A549 treated with GW870086 at 1 μM for 4 hours (cell line): ENCODE measurements around the gene SH3TC1. TPM values are rescaled to one million over a fixed set of nuclear protein-coding genes. Genes with fewer than 3 reads are reported as not detected.

Experiments
- total RNA-seq: library from RNA; stranded (reverse); fragments of 200-300 nt; extraction: Qiagen RNA extraction; gene quantifications from 5 replicates; pipeline ENCODE4 v1.2.3, GENCODE V29; 2022; ENCODE audit warnings: low read depth

The SH3TC1 gene
- total RNA-seq = 16.5 to 20.5 TPM (median 18.9 TPM) in 5 replicates

DNA sequence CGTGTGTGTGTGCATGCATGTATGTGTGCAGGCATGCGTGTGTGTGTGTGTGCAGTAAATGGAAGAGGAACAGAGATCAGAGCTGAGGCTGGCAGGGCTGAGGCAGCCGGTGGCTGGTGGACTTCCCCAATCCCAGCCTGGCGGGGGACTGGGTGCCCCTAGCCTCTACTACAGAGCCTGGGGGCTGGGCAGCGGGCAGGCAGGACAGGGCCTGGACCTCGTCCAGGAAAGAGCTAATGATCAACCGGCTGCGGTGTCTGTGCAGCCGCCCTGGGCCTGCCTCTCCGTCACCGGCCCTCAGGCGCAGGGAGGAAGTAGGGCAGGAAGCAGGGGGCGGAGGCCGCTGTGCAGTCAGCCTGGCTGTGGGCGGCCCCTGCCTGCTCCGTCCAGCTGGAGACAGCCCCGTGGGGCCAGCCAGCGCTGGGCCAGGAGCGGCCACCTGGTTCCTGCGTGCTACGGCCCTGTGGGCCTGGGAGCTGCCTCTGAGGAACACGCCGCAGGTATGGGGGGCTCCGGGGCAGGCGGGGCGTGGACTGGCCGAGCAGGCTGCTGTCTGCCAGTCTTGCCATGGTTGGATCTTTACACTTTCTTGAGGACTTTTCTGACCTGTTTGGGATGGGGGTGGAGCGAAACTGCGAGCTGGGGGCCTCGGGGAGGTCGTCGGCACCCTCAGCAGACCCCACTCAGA, at the start of gene SH3TC1:
TSS of gene SH3TC1 (plus strand) at position 385 of the 688 bp plus-strand sequence. CDS start 5,905 bp downstream, outside the sequence.

GRCh38 chr4:8158710-8159536, 40.2 kb upstream of the SH3TC1 start, which contains the start of gene ABLIM2:
Gene ABLIM2 (minus strand): TSS chr4:8158813. CDS start chr4:8158689, 124 bp downstream.

DNA sequence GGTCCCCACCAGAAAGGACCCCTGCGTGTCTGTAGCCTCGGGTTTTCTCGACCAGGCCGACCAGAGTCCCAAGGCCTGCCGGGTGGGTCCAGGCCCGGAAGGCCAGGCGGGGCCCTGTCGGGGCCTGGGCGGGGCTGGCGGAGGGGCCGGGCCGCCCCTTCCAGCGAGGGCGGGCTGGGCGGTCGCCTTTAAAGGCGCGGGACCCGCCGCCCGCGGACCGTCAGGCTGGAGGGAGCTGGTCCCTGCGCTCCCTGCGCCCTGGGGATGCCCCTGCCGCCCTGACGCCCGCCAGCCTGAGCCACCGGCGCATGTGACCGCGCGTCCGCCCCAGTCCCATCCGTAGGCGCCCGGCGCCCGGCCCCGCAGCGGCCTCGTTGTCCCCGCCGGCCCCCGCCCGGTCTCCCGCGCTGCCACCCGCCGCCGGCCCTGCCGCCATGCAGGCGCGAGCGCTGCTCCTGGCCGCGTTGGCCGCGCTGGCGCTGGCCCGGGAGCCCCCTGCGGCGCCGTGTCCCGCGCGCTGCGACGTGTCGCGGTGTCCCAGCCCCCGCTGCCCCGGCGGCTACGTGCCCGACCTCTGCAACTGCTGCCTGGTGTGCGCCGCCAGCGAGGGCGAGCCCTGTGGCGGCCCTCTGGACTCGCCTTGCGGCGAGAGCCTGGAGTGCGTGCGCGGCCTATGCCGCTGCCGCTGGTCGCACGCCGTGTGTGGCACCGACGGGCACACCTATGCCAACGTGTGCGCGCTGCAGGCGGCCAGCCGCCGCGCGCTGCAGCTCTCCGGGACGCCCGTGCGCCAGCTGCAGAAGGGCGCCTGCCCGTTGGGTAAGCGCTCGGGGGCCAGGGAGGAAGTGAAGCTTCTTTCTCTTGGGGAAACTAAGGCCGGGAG, 70.7 kb downstream of the SH3TC1 start, which contains the start of gene HTRA3:
TSS of gene HTRA3 (plus strand) at position 220 of the 883 bp plus-strand sequence. CDS start at position 435, 215 bp downstream.

Other genes with a start within 250 kb of the SH3TC1 start
- gene ABLIM2, start 40.5 kb upstream of the SH3TC1 start, total RNA-seq = 3.3 to 5.4 TPM (median 5.0 TPM) in 5 replicates
- gene HTRA3, start 70.5 kb downstream of the SH3TC1 start, total RNA-seq = 14.5 to 20.7 TPM (median 19.6 TPM) in 5 replicates
- gene ACOX3, start 241.4 kb downstream of the SH3TC1 start, total RNA-seq = 7.1 to 10.6 TPM (median 9.2 TPM) in 5 replicates
- gene TRMT44, start 241.5 kb downstream of the SH3TC1 start, total RNA-seq = 5.5 to 9.4 TPM (median 7.1 TPM) in 5 replicates